OCI-LY7 (cell line): ENCODE data around the gene BUD13. TPM values are rescaled to one million over a fixed set of nuclear protein-coding genes. Genes with fewer than 3 reads are reported as not detected.

Experiments
- BruUV-seq: library from RNA; stranded (reverse); fragments of 400-500 nt; replicated peaks from 2 replicates; lab custom pipeline; 2021; lab: Mats Ljungman, UMichigan
- CTCF ChIA-PET: fragments of 300-600 bp; sonication (Branson Sonifier 250); formaldehyde crosslinking; loops from one replicate; lab custom pipeline; 2022; ENCODE audit warnings: antibody characterized with exemption; ENCODE audit not compliant: unreplicated experiment; lab: Charles Lee
- POLR2A ChIA-PET: fragments of 300-600 bp; sonication (Branson Sonifier 250); formaldehyde crosslinking; loops from one replicate; lab custom pipeline; 2022; ENCODE audit warnings: antibody characterized with exemption; lab: Charles Lee
- DNase-seq: peaks from one replicate; pipeline ENCODE4 v3.0.0-alpha.2; 2015; ENCODE audit warnings: low spot score
- H2AFZ ChIP-seq: fragments of 200-600 bp; sonication (generic), shearing (Covaris generic); 2 replicates; pipeline ENCODE4 v1.6.1; 2014; ENCODE audit warnings: mild to moderate bottlenecking, antibody characterized with exemption, low read length, moderate library complexity
- H3K27ac ChIP-seq: fragments of 200-600 bp; sonication (generic); 2 replicates; pipeline ENCODE4 v1.5.1; 2014; ENCODE audit warnings: mixed run types, low read depth, mild to moderate bottlenecking, moderate library complexity, low read length, inconsistent platforms; ENCODE audit not compliant: poor library complexity, severe bottlenecking
- H3K36me3 ChIP-seq: fragments of 200-600 bp; sonication (generic); 2 replicates; pipeline ENCODE4 v1.6.1; 2014; ENCODE audit warnings: mild to moderate bottlenecking, antibody characterized with exemption, low read length, moderate library complexity, mixed read lengths; ENCODE audit not compliant: insufficient read depth
- H3K4me1 ChIP-seq: fragments of 200-600 bp; sonication (generic); 2 replicates; pipeline ENCODE4 v1.5.1; 2014; ENCODE audit warnings: mild to moderate bottlenecking, low read length; ENCODE audit not compliant: insufficient read depth, poor library complexity, severe bottlenecking
- H3K4me2 ChIP-seq: fragments of 200-600 bp; sonication (generic); 2 replicates; pipeline ENCODE4 v1.6.1; 2014; ENCODE audit warnings: mild to moderate bottlenecking, low read length
- H3K4me3 ChIP-seq: fragments of 200-600 bp; sonication (generic); 2 replicates; pipeline ENCODE4 v1.5.1; 2014; ENCODE audit warnings: mild to moderate bottlenecking, low read depth, low read length; ENCODE audit not compliant: poor library complexity, severe bottlenecking
- H3K79me2 ChIP-seq: fragments of 200-600 bp; sonication (generic); 2 replicates; pipeline ENCODE4 v1.6.1; 2016; ENCODE audit warnings: low read depth, mild to moderate bottlenecking, low read length, moderate library complexity, mixed read lengths; ENCODE audit not compliant: insufficient read depth
- H3K9me2 ChIP-seq: fragments of 200-600 bp; sonication (generic); 2 replicates; pipeline ENCODE4 v1.6.1; 2016; ENCODE audit warnings: mild to moderate bottlenecking, low read length, mixed read lengths; ENCODE audit not compliant: insufficient read depth
- H3K9me3 ChIP-seq: fragments of 200-600 bp; sonication (generic); 2 replicates; pipeline ENCODE4 v1.6.1; 2014; ENCODE audit warnings: mild to moderate bottlenecking, mixed run types, low read length, mixed read lengths
- H4K20me1 ChIP-seq: fragments of 200-600 bp; sonication (generic); 2 replicates; pipeline ENCODE4 v1.6.1; 2014; ENCODE audit warnings: mild to moderate bottlenecking, antibody characterized with exemption, low read length, moderate library complexity, mixed read lengths; ENCODE audit not compliant: insufficient read depth
- EZH2phosphoT487 ChIP-seq: fragments of 200-600 bp; sonication (generic); IDR thresholded peaks from 2 replicates; pipeline ENCODE4 v1.6.1; 2018; ENCODE audit warnings: low read depth, borderline replicate concordance, mild to moderate bottlenecking, mixed run types, antibody characterized with exemption, low read length, moderate library complexity, mixed read lengths
- intact Hi-C: fragments of 100-400 bp; cut with micrococcal nuclease; formaldehyde crosslinking; loops from one replicate; pipeline ENCODE4 v1.10.0; 2022; ENCODE audit not compliant: unreplicated experiment
- total RNA-seq, 2 experiments: library from RNA; depleted of rRNA in 1 of 2; stranded (reverse); fragments of >200 nt in 1 of 2; shearing (Covaris generic) in 1 of 2; gene quantifications; 2 replicates each; pipeline ENCODE4 v1.2.3, GENCODE V29; 2014 to 2022
- TF ChIP-seq, protein P1 (sequence below): fragments of 200-600 bp; sonication (generic); conservative IDR thresholded peaks from 2 replicates; pipeline ENCODE4 v1.5.1; 2014; ENCODE audit warnings: mild to moderate bottlenecking, antibody characterized with exemption, low read length, moderate library complexity, mixed read lengths

BUD13 gene
- total RNA-seq, 2 experiments from 2014 or later = 28.6 to 30.3 TPM

- no peaks in the 10 kb centered on the region for H4K20me1 ChIP-seq
- no peak for TF ChIP-seq EZH2phosphoT487
- TF ChIP-seq, protein P1, sequence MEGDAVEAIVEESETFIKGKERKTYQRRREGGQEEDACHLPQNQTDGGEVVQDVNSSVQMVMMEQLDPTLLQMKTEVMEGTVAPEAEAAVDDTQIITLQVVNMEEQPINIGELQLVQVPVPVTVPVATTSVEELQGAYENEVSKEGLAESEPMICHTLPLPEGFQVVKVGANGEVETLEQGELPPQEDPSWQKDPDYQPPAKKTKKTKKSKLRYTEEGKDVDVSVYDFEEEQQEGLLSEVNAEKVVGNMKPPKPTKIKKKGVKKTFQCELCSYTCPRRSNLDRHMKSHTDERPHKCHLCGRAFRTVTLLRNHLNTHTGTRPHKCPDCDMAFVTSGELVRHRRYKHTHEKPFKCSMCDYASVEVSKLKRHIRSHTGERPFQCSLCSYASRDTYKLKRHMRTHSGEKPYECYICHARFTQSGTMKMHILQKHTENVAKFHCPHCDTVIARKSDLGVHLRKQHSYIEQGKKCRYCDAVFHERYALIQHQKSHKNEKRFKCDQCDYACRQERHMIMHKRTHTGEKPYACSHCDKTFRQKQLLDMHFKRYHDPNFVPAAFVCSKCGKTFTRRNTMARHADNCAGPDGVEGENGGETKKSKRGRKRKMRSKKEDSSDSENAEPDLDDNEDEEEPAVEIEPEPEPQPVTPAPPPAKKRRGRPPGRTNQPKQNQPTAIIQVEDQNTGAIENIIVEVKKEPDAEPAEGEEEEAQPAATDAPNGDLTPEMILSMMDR = no peak
- H3K9me2 ChIP-seq = no peaks in the 10 kb centered on the region
- DNase-seq = no peak
- ChIA-PET CTCF (no interaction called here), POLR2A (no interaction called here)
- intact Hi-C loops = no loop called here
- no peak overlapping the region for H2AFZ ChIP-seq
- no peak overlapping the region for H3K4me3 ChIP-seq
- BruUV-seq = no TSS peak
- H3K4me1 ChIP-seq = no peaks in the 10 kb centered on the region
- H3K36me3 ChIP-seq = no peaks in the 10 kb centered on the region
- no peak overlapping the region for H3K4me2 ChIP-seq
- H3K9me3 ChIP-seq = no peaks in the 10 kb centered on the region
- H3K79me2 ChIP-seq = no peaks in the 10 kb centered on the region
- H3K27ac ChIP-seq = no peak overlapping the region
Measured at GRCh38 chr11:116730241-116730561, 42.6 kb downstream of the BUD13 start.

- Histone ChIP-seq H3K36me3 (no peaks in the 10 kb centered on the region), H4K20me1 (no peaks in the 10 kb centered on the region), H3K4me3 (no peak overlapping the region), H3K9me3 (no peaks in the 10 kb centered on the region), H3K27ac (no peak overlapping the region), H3K4me2 (no peak overlapping the region), H2AFZ (no peak overlapping the region), H3K79me2 (no peaks in the 10 kb centered on the region), H3K4me1 (no peaks in the 10 kb centered on the region), H3K9me2 (no peaks in the 10 kb centered on the region)
- CTCF ChIA-PET = no interaction called here
- intact Hi-C loops = no loop called here
- no peak for DNase-seq
- POLR2A ChIA-PET = interaction anchor here (0.7 kb wide), 1 partner anchor 623 kb away, joined by 3 read pairs; no protein-coding TSS in a partner anchor
- TF ChIP-seq EZH2phosphoT487 = no peak
- TF ChIP-seq, protein P1 = no peak
- no TSS peak for BruUV-seq
Measured at GRCh38 chr11:116729501-116730240, 43.1 kb downstream of the BUD13 start.

DNA sequence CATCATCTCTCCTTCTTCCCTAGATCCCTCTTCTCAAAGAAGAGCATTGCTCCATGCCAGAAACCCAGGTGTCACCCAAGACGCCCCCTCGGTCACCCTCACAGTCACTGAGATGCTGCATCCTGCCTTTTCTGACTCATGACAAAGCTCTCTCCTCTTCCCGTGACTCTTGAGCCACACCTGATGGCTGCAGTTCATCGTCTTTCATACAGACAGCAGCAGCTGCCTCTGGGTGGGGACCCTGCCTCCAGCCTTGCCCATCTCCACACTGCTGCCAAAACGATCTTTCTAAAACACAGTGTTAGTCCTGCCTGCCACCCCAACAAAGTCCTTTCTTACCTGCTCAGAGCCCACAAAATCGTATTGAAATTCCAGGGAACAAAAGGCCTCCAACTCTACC, 44.8 kb downstream of the BUD13 start:
- Histone ChIP-seq H3K4me2 (no peak overlapping the region), H3K9me3 (no peaks in the 10 kb centered on the region), H3K4me1 (no peaks in the 10 kb centered on the region), H3K4me3 (no peak overlapping the region), H3K79me2 (no peaks in the 10 kb centered on the region), H3K27ac (no peak overlapping the region), H2AFZ (no peak overlapping the region), H4K20me1 (no peaks in the 10 kb centered on the region), H3K9me2 (no peaks in the 10 kb centered on the region), H3K36me3 (no peaks in the 10 kb centered on the region)
- BruUV-seq = no TSS peak
- ChIA-PET CTCF (no interaction called here), POLR2A (interaction anchor here (0.6 kb wide), 1 partner anchor 10 kb away, joined by 3 read pairs; no protein-coding TSS in a partner anchor)
- intact Hi-C loops = no loop called here
- TF ChIP-seq EZH2phosphoT487 = no peak
- TF ChIP-seq, protein P1 = no peak
- DNase-seq = no peak
